Heart left ventricle (tissue), 16 donors: ENCODE measurements around the gene BCL2. TPM values are rescaled to one million over a fixed set of nuclear protein-coding genes. Genes with fewer than 3 reads are reported as not detected.
A peak's percentile ranks its signal among the peaks of the same experiment; 100 is the strongest.

ENCODE experiments used
- ATAC-seq, 4 donors: fragments of 200-7000 bp; cut with Tn5 transposase; one replicate each; pipeline ENCODE4 v1.9.1; 2020 to 2022; ENCODE audit warnings: moderate library complexity in 4 of 4, mild to moderate bottlenecking in 3 of 4, moderate number of reproducible peaks in 1 of 4
- DNase-seq, 5 donors: peaks; one replicate each; pipeline ENCODE4 v3.0.0-alpha.2; 2020
- H3K27ac ChIP-seq, 12 donors: fragments of 200-600 bp; sonication (generic) in 4 of 12; one replicate each; pipeline versions ENCODE4 v1.5.0 to v1.8.0; 2016 to 2022; ENCODE audit warnings: mild to moderate bottlenecking in 2 of 12
- H3K27me3 ChIP-seq, 9 donors: fragments of 200-600 bp; sonication (generic) in 2 of 9; one replicate each; pipeline versions ENCODE4 v1.5.1 to v1.8.0; 2016 to 2022; ENCODE audit warnings: mild to moderate bottlenecking in 3 of 9
- H3K36me3 ChIP-seq, 9 donors: fragments of 200-600 bp; sonication (generic) in 2 of 9; one replicate each; pipeline versions ENCODE4 v1.5.0 to v1.8.0; 2018 to 2022; ENCODE audit warnings: mild to moderate bottlenecking in 2 of 9
- H3K4me1 ChIP-seq, 12 donors: fragments of 200-600 bp; sonication (generic) in 4 of 12; one replicate each; pipeline versions ENCODE4 v1.5.0 to v1.8.0; 2016 to 2022; ENCODE audit warnings: mild to moderate bottlenecking in 3 of 12
- H3K4me3 ChIP-seq, 12 donors: fragments of 200-600 bp; sonication (generic) in 4 of 12; one replicate each; pipeline versions ENCODE4 v1.5.0 to v1.8.0; 2017 to 2022; ENCODE audit warnings: mild to moderate bottlenecking in 9 of 12, moderate library complexity in 4 of 12
- H3K9me3 ChIP-seq, 12 donors: fragments of 200-600 bp; sonication (generic) in 4 of 12; one replicate each; pipeline versions ENCODE4 v1.5.0 to v1.8.0; 2016 to 2022; ENCODE audit warnings: mild to moderate bottlenecking in 1 of 12
- CTCF ChIP-seq, 12 donors: fragments of 200-600 bp; sonication (generic) in 4 of 12; IDR thresholded peaks; one replicate each; pipeline versions ENCODE4 v1.5.0 to v1.8.0; 2018 to 2022; ENCODE audit warnings: antibody characterized with exemption in 12 of 12, mild to moderate bottlenecking in 5 of 12
- POLR2A ChIP-seq, 2 donors: fragments of 450-650 bp; IDR thresholded peaks; one replicate each; pipeline ENCODE4 v1.6.1; 2017; ENCODE audit warnings: antibody characterized with exemption in 2 of 2, mild to moderate bottlenecking in 2 of 2, moderate library complexity in 2 of 2
- WGBS, 4 donors: extraction: QIAGEN DNeasy Blood & Tissue Kit in 2 of 4; methylation state at CpG; one replicate each; pipeline versions ENCODE4 v1.1.5 to v1.1.7; 2013 to 2018; 5-methylcytosine and 5-hydroxymethylcytosine counted together
- intact Hi-C, 10 donors: fragments of 100-400 bp; cut with DNase I; formaldehyde crosslinking; loops; one replicate each; pipeline versions ENCODE4 v1.11.1 to v1.14.2; 2022
- polyA plus RNA-seq, 2 donors: library from polyadenylated mRNA; stranded (reverse); fragments of 200-250 nt; gene quantifications; one replicate each; pipeline ENCODE4 v1.2.3, GENCODE V29; 2013
- total RNA-seq, 9 donors: library from RNA; depleted of rRNA in 2 of 9; stranded (reverse); fragments of >200 nt in 2 of 9; fragmentation: NEBNext Ultra II Directional in 3 of 9; extraction: Animal tissue kit (Norgen Biotek cat#: 25700) in 3 of 9; gene quantifications; one replicate each; pipeline versions ENCODE4 v1.1.0 to v1.2.4, GENCODE V29; 2016 to 2023
- donor health status: ischemic (EF 13 %, LVEDD 7.1; RV severe dilation, severe dysfunction).
- donor health status: healthy with polysubstance abuse.
- donor health status: DM: no; HTN: yes; CAD: no.
- donor health status: DM: no; HTN: no; CAD: no.
- donor health status: ischemic (EF 25% LVEDD 6.9; RV normal size, moderate dysfunction).
- donor health status: ischemic (EF 25% LVEDD 5.7; RV mildly dilated, moderate dysfunction).
- donor health status: healthy.
- donor health status: DM: yes; HTN: yes; CAD: no.
- donor health status: ischemic (EF 35%, LVEDD 5.7; RV mildly dilated, moderate dysfunction).
- donor health status: nonischemic (EF 11% LVEDD 7.7; RV severe dilation, severe dysfunction).
- donor health status: DM: yes; HTN: yes; CAD: no.
- donor health status: PGD.
- donor health status: ischemic (EF 29% LVEDD 5.4; RV normal size, mild dysfunction).
- donor health status: nonischemic (EF 23%, LVEDD 6.1; RV moderate dilation, normal function).

Gene BCL2
- total and polyA plus RNA-seq, 11 donors, result 2.9 to 24.2 (median 8.9) TPM

- peak overlapping the region in 1 of 12 donors; percentile 28 for H3K27ac ChIP-seq
- ATAC-seq (no peak), DNase-seq (no peak)
- 85 to 95% (median 90%) methylated on average over 2 of the region's 2 CpGs for WGBS, 4 donors
- no peaks in the 10 kb centered on the region for H3K9me3 ChIP-seq
- no peak for TF ChIP-seq CTCF (IDR thresholded peaks at IDR 0.05)
- TF ChIP-seq POLR2A (IDR thresholded peaks at IDR 0.05), result no peak
- H3K4me3 ChIP-seq, result no peak overlapping the region
- no peaks in the 10 kb centered on the region for H3K27me3 ChIP-seq
- intact Hi-C loops, result no loop called here
- peaks cover 0 to 46% (median 14%) of the 10 kb centered on the region in 12 donors for H3K4me1 ChIP-seq
- H3K36me3 ChIP-seq, result no peaks in the 10 kb centered on the region
Observed at GRCh38 chr18:63189817-63190216, 129.8 kb downstream of the BCL2 start.

GRCh38 chr18:63189041-63189440, 130.5 kb downstream of the BCL2 start:
- no peak for DNase-seq
- no peaks in the 10 kb centered on the region for H3K27me3 ChIP-seq
- no peak for ATAC-seq
- TF ChIP-seq POLR2A (IDR thresholded peaks at IDR 0.05) (no peak), CTCF (IDR thresholded peaks at IDR 0.05) (no peak)
- intact Hi-C loops, result no loop called here
- H3K4me3 ChIP-seq, result no peak overlapping the region
- H3K9me3 ChIP-seq, result no peaks in the 10 kb centered on the region
- peak overlapping the region in 1 of 12 donors; percentile 28 for H3K27ac ChIP-seq
- H3K36me3 ChIP-seq, result no peaks in the 10 kb centered on the region
- peaks cover 0 to 45% (median 14%) of the 10 kb centered on the region in 12 donors for H3K4me1 ChIP-seq
- 95 to 99% (median 96%) methylated on average over 2 of the region's 2 CpGs for WGBS, 4 donors

GRCh38 chr18:63187791-63188460, 131.6 kb downstream of the BCL2 start:
- DNase-seq, result no peak
- H3K9me3 ChIP-seq, result no peaks in the 10 kb centered on the region
- H3K4me1 ChIP-seq, result peaks cover 0 to 40% (median 15%) of the 10 kb centered on the region in 12 donors
- no peaks in the 10 kb centered on the region for H3K36me3 ChIP-seq
- TF ChIP-seq CTCF (IDR thresholded peaks at IDR 0.05) (no peak), POLR2A (IDR thresholded peaks at IDR 0.05) (no peak)
- H3K4me3 ChIP-seq, result no peak overlapping the region
- intact Hi-C loops, result no loop called here
- WGBS, 4 donors, result 69 to 77% (median 75%) methylated on average over 6 of the region's 6 CpGs
- no peak for ATAC-seq
- no peaks in the 10 kb centered on the region for H3K27me3 ChIP-seq
- H3K27ac ChIP-seq, result peak overlapping the region in 10 of 12 donors; percentile 29 to 69 (median 56)

- peak overlapping the region in 10 of 12 donors; percentile 0 to 69 (median 56) for H3K27ac ChIP-seq
- intact Hi-C loops, result no loop called here
- H3K36me3 ChIP-seq, result no peaks in the 10 kb centered on the region
- WGBS, 4 donors, result 50 to 67% (median 61%) methylated on average over 2 of the region's 2 CpGs
- H3K27me3 ChIP-seq, result no peaks in the 10 kb centered on the region
- no peak for DNase-seq
- ATAC-seq, result peak; percentile 60 to 80 (median 67)
- H3K9me3 ChIP-seq, result no peaks in the 10 kb centered on the region
- TF ChIP-seq CTCF (IDR thresholded peaks at IDR 0.05), result no peak
- TF ChIP-seq POLR2A (IDR thresholded peaks at IDR 0.05), result no peak
- H3K4me1 ChIP-seq, result peaks cover 0 to 40% (median 18%) of the 10 kb centered on the region in 12 donors
- H3K4me3 ChIP-seq, result no peak overlapping the region
Observed at GRCh38 chr18:63187223-63187574, 132.4 kb downstream of the BCL2 start.
